C1 segment of cervical spinal cord (tissue), 14 donors: ENCODE results near the gene CHN2.

Experiments used
- DNase-seq, 14 donors: peaks; one replicate each; lab custom pipeline; 2025; lab: John Stamatoyannopoulos, UW

Gene CHN2

GRCh38 chr7:29282819-29283414 is 88.3 kb downstream of the CHN2 start:
- DNase-seq, result peak in 3 of 14 donors; percentile 12 to 57 (median 37)

DNA sequence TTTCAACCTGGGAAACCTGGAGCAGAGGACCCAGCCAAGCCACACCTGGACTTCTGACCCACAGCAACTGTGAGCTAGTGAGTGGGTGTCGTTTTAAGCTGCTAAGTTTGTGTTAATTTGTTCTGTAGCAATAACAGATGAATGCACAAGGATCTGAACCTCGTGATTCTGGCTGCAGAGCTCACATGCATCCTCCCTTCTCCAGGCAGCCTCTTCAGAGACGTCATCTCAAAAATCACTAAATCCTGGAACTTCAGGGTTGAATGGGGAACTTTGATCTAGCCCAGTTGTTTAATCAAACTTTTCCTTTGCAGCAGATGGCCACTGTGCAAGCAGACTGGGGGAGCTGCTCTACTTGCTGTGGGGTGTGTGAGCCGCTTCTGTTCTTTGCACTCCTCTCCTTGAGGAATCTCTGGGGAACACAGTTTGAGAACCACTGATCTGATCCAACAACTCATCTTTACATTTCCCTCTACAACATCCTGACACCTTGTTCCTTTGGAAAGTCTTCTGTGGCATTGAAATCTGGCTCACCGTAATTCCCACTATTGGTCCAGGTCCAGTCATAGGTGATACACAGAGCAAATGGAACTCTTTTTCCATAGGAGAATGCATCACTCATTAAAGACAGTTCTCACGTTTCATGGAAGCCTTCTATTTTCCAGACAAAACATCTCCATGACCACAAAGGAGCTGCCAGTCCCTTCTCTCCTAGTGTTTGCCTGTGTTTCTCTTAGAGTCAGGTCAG is 90.3 kb downstream of the CHN2 start:
- peak in 1 of 14 donors; percentile 32 for DNase-seq

GRCh38 chr7:29285444-29285793 is 90.8 kb downstream of the CHN2 start:
- no peak for DNase-seq

DNA sequence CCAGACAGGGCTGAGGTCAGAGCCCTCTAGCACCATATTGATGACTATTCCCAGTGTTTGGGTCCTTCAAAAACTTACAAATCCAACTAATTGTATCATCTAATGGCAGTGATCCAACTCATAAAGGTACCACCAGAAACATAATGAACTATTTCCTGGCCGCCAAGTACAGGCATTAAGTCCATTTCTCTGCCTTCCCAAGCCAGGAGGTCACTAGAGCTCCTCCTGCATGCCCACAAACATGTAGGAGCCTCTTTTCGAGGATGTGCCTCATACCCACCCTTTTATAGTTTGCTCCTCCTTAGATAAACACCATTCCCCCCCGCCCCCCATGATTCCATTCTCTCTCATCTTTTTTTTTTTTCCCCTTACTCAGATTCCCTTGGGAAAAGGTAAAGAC is 91.3 kb downstream of the CHN2 start:
- DNase-seq, result no peak

- no peak for DNase-seq
Observed at GRCh38 chr7:29287366-29287765, 92.8 kb downstream of the CHN2 start.

- peak in 8 of 14 donors; percentile 36 to 73 (median 66) for DNase-seq
Observed at GRCh38 chr7:29288181-29289091, 93.9 kb downstream of the CHN2 start.

GRCh38 chr7:29289156-29290021 is 94.8 kb downstream of the CHN2 start:
- DNase-seq, result peak in 12 of 14 donors; percentile 36 to 100 (median 73)

- no peak for DNase-seq
Observed at GRCh38 chr7:29290829-29291228, 96.3 kb downstream of the CHN2 start.

- DNase-seq, result no peak
Observed at GRCh38 chr7:29291723-29292618, 97.4 kb downstream of the CHN2 start.

DNA sequence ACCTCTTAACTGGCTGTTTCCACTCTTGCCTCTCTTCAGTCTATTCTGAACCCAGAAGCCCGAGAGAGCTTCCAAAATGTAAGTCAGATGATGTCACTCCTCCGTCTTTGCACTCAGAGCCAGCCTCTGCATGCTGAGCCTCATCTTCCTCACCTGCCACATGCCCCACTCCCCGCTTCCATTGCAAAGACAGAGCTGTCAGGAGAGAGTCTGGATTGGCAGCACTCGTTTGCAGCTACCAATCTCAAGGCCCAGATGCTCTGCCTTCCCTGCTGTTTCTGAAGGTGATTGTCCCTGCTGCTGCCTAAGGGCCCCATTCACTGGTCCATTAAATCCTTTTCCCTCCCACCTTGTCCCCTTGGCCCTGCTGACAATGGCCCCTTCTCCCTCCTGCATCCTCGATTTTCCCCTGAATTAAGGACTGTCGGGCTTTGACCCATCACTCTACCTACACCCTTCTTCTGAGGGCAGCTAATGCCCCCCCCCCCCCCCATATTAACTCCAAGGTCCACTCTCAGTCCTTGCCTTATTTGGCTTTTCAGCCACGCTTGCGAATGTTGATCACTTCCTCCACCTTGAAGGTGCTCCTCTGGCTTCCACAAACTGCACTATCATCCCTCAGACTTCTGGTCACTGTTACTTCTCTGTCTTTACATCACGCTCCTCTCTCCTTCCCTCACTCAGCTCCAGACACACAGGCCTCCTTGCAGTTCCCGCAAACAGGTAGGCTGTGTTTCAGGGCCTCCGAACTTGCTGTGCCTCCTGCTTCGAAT is 98.5 kb downstream of the CHN2 start:
- peak in 1 of 14 donors; percentile 51 for DNase-seq

DNA sequence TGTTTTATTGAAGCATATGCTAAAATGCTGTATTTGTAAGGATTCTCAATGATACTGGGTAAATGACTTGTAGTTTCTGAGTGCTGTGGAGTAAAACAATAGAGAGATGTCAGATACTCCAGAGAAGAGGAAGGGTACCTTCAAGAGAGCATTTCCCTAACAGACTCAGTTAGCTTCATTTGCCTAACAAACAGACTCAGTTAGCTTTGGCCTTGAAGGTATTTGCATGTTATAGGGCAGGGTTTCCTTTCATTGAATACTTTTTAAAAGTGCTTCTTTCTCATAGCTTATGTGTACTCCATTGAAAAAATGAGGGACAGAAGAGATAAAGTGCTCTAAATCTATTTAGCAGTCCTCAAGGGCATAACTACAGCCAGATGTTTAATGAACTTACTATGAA is 101.8 kb downstream of the CHN2 start:
- DNase-seq, result no peak

DNA sequence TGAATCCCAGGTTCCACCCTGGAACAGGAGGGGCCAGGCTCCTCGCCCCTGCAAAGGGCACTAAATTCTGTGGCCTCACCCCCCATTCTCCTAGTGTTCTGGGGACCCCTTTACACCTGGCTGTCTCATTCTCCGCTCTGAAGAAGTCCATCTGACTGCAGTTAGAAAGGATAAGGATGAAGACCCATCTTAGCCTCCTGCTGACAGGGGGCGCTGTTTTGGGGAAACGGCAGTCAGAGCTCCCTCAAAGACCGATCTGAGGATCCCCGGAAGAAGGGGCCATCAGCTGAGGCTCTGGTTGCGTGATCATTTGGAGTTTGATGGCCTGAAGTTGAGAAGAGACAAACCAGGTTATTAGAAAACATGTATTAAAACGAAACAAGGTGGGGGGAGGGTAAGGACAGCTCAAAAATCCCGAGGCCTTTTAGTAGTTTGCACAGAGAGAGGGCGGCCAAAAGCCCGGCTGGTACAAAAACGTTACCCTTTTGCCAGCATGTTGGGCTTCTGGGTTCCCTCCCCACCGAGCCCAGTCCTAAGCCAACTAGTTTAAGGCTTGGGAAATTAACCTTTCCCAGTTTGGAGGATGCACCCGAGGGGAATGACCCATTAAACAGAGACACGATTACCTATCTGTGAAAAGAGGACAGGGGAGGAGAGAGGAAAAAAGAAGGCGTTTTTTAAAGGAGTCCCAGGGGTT is 102.8 kb downstream of the CHN2 start:
- DNase-seq, result peak in 1 of 14 donors; percentile 55

DNA sequence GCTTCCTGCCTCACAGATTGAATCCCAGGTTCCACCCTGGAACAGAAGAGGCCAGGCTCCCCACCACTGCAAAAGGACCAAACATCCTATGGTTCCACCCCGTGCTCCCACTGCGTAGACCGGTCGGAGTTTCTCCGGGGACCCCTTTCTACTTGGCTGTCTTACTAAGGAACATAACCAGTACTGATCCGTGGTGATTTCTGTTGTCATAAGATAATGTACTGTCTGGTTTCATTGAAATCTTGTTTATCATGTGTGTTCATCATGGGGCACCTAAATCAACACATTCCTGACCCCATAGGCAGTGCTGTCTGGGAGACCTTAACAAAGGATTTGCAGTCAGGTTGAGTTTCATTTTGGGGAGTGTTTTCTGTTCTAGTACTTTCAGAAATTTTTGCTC is 104.5 kb downstream of the CHN2 start:
- DNase-seq, result peak in 1 of 14 donors; percentile 47

- DNase-seq, result no peak
Observed at GRCh38 chr7:29300026-29300480, 105.5 kb downstream of the CHN2 start.

DNA sequence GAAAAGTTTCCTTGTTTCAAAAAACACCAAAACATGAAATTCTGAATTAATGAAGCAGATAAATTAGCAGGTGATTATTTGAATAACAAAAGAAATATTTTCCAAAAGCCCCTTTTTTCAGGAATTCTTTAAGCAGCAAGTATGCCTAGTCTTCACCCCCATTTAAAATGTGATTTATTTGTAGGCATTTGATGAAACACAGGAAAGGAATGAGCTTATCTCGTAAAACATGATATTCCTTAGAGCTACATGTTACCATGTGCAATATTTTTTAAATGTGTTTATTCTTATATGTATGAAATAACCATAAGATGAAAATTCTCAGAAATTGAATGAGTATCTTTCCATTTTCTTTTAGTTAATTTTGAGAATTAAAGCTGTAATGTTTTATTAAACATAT is 106.1 kb downstream of the CHN2 start:
- DNase-seq, result no peak

DNA sequence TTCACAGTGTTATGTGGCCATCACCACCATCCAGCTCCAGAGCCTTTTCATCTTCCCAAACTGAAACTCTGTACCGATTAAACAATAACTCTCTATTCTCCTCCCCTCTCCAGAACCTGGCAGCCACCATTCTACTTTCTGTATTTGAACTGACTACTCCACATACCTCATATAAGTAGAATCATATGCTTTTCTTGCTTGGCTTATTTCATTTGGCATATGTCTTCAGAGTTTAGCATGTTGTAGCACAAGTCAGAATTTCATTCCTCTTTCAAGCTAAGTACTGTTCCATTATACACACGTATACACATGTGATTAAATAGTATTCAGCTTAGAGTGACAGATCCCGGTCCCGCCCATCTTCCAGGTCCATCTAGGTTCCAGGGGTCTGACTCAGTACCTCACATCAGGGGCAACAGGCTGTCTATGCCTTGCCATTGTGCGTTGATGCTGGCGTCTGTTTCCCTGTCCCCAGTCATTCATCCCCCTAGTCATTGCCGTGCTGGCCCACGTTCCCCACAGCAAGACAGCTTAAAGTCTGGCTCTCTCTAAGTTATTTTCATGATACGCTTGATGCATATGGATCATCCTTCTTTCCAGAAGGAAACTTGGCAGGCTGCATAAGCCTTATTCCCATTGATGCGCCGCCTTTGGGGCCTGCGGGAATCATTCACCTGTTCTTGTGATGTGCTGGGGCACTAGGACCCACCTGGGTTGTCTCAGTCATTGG is 108.3 kb downstream of the CHN2 start:
- no peak for DNase-seq

DNA sequence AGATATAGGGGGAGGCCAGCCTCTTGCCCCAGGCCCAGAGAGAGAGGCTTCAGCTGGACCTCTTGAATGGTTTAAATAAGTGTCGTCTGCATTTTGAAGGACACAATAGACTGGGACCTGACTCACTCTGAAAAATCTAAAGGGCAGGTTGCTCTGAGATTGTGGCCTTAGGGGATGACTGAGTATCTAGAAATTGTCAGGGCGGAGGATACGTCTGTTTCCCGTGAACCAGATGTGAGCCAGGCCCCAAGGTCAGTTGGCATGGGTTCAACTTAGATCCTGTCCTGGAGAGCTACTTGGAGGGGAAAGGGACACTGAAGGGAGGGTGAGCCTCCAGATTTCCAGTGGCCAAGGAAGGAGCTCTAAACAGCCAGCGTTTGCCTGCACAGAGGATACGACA is 110.2 kb downstream of the CHN2 start:
- no peak for DNase-seq

DNA sequence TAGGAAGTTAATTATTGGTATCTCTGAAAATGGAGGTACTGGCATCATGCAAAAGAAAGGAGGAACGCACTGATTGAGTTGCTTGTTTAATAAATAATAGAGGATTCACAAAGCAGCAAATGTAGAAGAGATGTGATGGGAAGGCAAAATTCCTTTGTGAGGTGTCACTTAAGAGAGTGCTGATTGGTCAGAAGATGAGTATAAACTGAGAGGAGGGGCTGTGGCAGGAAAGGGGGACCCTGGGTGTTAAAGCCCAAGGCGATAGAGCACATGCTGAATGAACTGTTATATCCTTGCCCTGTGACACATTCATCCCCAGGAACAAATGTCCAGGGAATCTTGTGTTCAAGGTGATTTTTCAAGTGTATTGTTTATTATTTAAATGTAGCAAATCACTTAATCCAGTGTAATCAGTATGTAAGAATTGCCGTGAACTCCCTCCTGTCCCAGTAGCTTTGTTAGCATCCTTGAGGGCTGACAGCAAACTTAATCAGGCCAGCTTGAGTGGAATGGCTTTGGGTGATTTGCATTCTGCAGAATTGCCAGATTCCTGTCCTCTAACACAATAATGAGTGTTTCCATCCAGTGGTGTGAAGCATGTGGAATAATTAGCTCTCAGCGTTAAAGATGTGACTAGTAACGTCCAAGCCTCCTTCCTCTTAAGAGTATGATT is 111.9 kb downstream of the CHN2 start:
- DNase-seq, result no peak
